Breast epithelium (tissue), 4 donors: Measurements from ENCODE around the gene TSR1. TPM values are rescaled to one million over a fixed set of nuclear protein-coding genes. Genes with fewer than 3 reads are reported as not detected.

Experiments used
- DNase-seq, 2 donors: peaks; one replicate each; pipeline ENCODE4 v3.0.0-alpha.2; 2019; ENCODE audit warnings: low spot score in 2 of 2
- H3K27ac ChIP-seq, 2 donors: fragments of 200-600 bp; sonication (generic) in 1 of 2; one replicate each; pipeline ENCODE4 v1.5.1; 2016 to 2019; ENCODE audit warnings: mild to moderate bottlenecking in 1 of 2
- H3K27me3 ChIP-seq, 2 donors: fragments of 200-600 bp; sonication (generic) in 1 of 2; one replicate each; pipeline versions ENCODE4 v1.5.1 to v1.6.0; 2017 to 2019; ENCODE audit warnings: control low read depth in 1 of 2, mild to moderate bottlenecking in 1 of 2
- H3K36me3 ChIP-seq: fragments of 200-600 bp; one replicate; pipeline ENCODE4 v1.5.1; 2019
- H3K4me1 ChIP-seq, 2 donors: fragments of 200-600 bp; sonication (generic); one replicate each; pipeline ENCODE4 v1.5.1; 2016 to 2019; ENCODE audit warnings: control low read depth in 1 of 2
- H3K4me3 ChIP-seq, 3 donors: fragments of 200-600 bp; sonication (generic); 1 replicate in 2 of 3; 2 replicates in 1 of 3; pipeline ENCODE4 v1.5.1; 2016 to 2019; ENCODE audit warnings: mild to moderate bottlenecking in 3 of 3, moderate library complexity in 2 of 3
- H3K9me3 ChIP-seq, 2 donors: fragments of 200-600 bp; sonication (generic) in 1 of 2; one replicate each; pipeline ENCODE4 v1.5.1; 2016 to 2019; ENCODE audit warnings: control low read depth in 1 of 2
- POLR2A ChIP-seq: fragments of 450-650 bp; IDR thresholded peaks from one replicate; pipeline ENCODE4 v1.6.1; 2016; ENCODE audit warnings: antibody characterized with exemption, mild to moderate bottlenecking, moderate library complexity
- POLR2AphosphoS5 ChIP-seq, 3 donors: sonication (generic); formaldehyde crosslinking; IDR thresholded peaks; one replicate each; pipeline ENCODE4 v1.6.1; 2017; ENCODE audit warnings: antibody characterized with exemption in 3 of 3
- intact Hi-C: fragments of 100-400 bp; cut with DNase I; formaldehyde crosslinking; loops from one replicate; pipeline ENCODE4 v1.15.1; 2023; ENCODE audit warnings: low total_unique reads
- total RNA-seq, 3 donors: library from RNA; depleted of rRNA; stranded (reverse); fragments of >200 nt; gene quantifications; one replicate each; pipeline ENCODE4 v1.1.0, GENCODE V29; 2016
- TF ChIP-seq, protein P1 (sequence below), 3 donors: fragments of 450-650 bp; IDR thresholded peaks; one replicate each; pipeline ENCODE4 v1.5.1; 2016 to 2017; ENCODE audit warnings: antibody characterized with exemption in 3 of 3, mild to moderate bottlenecking in 3 of 3, moderate library complexity in 3 of 3

Gene TSR1
- total RNA-seq, 3 donors from 2014 or later = 28.8 to 43.6 (median 43.0) TPM

DNA sequence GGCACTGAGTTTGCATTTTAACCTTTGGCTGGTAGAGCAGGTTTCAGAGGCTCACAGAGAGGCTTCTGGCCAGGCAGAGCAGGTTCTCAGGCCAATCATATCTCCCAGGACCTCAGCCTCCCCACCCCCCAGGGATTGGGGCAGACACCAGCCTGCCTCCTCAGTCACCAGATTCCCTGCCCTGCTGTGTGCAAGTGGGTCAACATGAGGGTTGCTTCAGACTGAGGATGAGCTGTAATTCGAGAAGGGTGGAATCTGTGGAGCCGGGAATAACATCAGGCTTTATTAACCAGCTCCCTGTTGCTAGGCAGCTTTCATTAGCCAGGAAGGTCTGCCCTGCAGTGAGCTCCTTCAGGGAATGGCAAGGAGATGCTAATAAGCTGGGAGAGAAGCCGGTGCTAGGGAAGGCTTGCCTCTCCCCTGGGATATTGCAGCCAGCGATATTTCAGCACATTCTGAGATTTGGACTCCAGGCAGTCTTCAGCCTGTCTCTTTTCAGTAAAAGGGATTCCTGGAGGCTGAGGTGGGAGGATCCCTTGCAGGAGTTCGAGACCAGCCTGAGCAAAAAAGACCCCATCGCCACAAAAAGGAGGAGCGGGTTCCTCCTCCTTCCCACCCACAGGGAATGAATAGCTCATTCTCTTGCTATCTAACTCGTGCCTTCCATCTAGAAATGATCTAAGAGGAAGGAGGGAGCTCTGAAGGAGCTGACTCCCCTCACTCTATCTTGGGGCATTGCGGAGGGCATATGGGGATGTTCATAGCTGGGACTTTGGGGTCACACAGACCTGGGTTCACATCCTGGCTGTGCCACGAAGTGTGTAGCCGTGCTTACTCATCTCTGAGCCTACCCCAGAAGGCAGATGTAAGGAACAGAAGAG is 11.8 kb upstream of the TSR1 start:
- H3K9me3 ChIP-seq = no peaks in the 10 kb centered on the region
- TF ChIP-seq POLR2A (no peak), POLR2AphosphoS5 (IDR thresholded peaks at IDR 0.05) (peak in 2 of 3 donors; percentile 16 to 25)
- TF ChIP-seq, protein P1, sequence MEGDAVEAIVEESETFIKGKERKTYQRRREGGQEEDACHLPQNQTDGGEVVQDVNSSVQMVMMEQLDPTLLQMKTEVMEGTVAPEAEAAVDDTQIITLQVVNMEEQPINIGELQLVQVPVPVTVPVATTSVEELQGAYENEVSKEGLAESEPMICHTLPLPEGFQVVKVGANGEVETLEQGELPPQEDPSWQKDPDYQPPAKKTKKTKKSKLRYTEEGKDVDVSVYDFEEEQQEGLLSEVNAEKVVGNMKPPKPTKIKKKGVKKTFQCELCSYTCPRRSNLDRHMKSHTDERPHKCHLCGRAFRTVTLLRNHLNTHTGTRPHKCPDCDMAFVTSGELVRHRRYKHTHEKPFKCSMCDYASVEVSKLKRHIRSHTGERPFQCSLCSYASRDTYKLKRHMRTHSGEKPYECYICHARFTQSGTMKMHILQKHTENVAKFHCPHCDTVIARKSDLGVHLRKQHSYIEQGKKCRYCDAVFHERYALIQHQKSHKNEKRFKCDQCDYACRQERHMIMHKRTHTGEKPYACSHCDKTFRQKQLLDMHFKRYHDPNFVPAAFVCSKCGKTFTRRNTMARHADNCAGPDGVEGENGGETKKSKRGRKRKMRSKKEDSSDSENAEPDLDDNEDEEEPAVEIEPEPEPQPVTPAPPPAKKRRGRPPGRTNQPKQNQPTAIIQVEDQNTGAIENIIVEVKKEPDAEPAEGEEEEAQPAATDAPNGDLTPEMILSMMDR (IDR thresholded peaks at IDR 0.05) = no peak
- intact Hi-C loops = no loop called here
- H3K36me3 ChIP-seq = no peaks in the 10 kb centered on the region
- peak overlapping the region; percentile 77 to 79 for H3K27ac ChIP-seq
- peak; percentile 83 to 85 for DNase-seq
- no peak overlapping the region for H3K4me3 ChIP-seq
- H3K4me1 ChIP-seq = no peaks in the 10 kb centered on the region
- no peaks in the 10 kb centered on the region for H3K27me3 ChIP-seq

DNA sequence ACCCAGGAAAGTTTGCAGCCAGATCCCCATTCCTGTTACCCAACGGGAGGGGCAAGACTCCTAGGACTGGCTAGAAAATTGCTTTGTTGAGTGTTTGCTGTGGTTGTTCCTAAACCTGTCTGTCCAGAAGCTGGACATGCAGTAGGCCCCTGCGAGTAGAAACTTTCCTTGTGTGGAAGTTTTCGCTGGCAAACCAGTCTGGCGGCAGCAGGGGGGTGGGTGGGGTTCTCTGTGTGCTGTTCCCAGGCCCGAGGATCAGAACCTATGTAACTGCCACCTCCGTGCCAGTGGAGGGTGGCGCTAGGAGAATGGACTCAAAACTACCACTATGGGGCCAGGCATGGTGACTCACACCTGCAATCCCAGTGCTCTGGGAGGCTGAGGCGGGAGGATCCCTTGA is 10.2 kb upstream of the TSR1 start:
- DNase-seq = peak; percentile 51 to 71
- H3K9me3 ChIP-seq = no peaks in the 10 kb centered on the region
- H3K27ac ChIP-seq = peak overlapping the region; percentile 79 to 83
- intact Hi-C loops = no loop called here
- no peak overlapping the region for H3K4me3 ChIP-seq
- TF ChIP-seq POLR2AphosphoS5 (IDR thresholded peaks at IDR 0.05) (no peak), POLR2A (no peak)
- TF ChIP-seq, protein P1 (IDR thresholded peaks at IDR 0.05) = no peak
- no peaks in the 10 kb centered on the region for H3K27me3 ChIP-seq
- H3K4me1 ChIP-seq = no peaks in the 10 kb centered on the region
- no peaks in the 10 kb centered on the region for H3K36me3 ChIP-seq

GRCh38 chr17:2344528-2344927 is 8.3 kb upstream of the TSR1 start:
- H3K27ac ChIP-seq = peak overlapping the region; percentile 10 to 60
- no peaks in the 10 kb centered on the region for H3K9me3 ChIP-seq
- no peak for DNase-seq
- no peaks in the 10 kb centered on the region for H3K36me3 ChIP-seq
- intact Hi-C loops = no loop called here
- TF ChIP-seq, protein P1 (IDR thresholded peaks at IDR 0.05) = no peak
- no peak for TF ChIP-seq POLR2AphosphoS5 (IDR thresholded peaks at IDR 0.05)
- TF ChIP-seq POLR2A = no peak
- no peaks in the 10 kb centered on the region for H3K27me3 ChIP-seq
- H3K4me1 ChIP-seq = no peaks in the 10 kb centered on the region
- H3K4me3 ChIP-seq = no peak overlapping the region

GRCh38 chr17:2343421-2343820 is 7.2 kb upstream of the TSR1 start:
- peaks cover 0 to under 1% of the 10 kb centered on the region in 2 donors for H3K4me1 ChIP-seq
- no peaks in the 10 kb centered on the region for H3K27me3 ChIP-seq
- intact Hi-C loops = no loop called here
- peak overlapping the region in 1 of 2 donors; percentile 60 for H3K27ac ChIP-seq
- H3K9me3 ChIP-seq = no peaks in the 10 kb centered on the region
- no peak for DNase-seq
- no peak for TF ChIP-seq POLR2A
- TF ChIP-seq POLR2AphosphoS5 (IDR thresholded peaks at IDR 0.05) = no peak
- TF ChIP-seq, protein P1 (IDR thresholded peaks at IDR 0.05) = no peak
- no peaks in the 10 kb centered on the region for H3K36me3 ChIP-seq
- H3K4me3 ChIP-seq = no peak overlapping the region

DNA sequence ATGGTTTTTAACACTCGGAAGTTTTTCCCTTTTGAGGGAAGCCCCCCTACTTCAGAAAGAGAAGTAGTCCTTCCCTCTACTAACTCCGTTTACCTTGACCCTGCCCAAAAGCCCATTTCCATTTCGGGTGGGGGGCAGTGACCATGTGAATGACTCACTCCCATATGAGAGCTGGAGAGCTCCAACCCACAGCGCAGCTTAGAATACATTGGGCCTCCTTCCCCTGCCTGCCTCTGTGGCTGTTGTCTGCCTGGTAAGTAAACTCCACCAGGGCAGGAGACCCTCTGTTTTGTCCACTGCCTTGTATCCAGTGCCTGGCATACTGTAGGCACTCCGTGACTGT is 2.0 kb upstream of the TSR1 start:
- no peaks in the 10 kb centered on the region for H3K9me3 ChIP-seq
- intact Hi-C loops = no loop called here
- H3K27me3 ChIP-seq = no peaks in the 10 kb centered on the region
- DNase-seq = no peak
- peak overlapping the region; percentile 94 to 99 (median 97) for H3K4me3 ChIP-seq
- peak overlapping the region; percentile 93 to 96 for H3K27ac ChIP-seq
- H3K36me3 ChIP-seq = no peaks in the 10 kb centered on the region
- TF ChIP-seq POLR2AphosphoS5 (IDR thresholded peaks at IDR 0.05) (no peak), POLR2A (no peak)
- TF ChIP-seq, protein P1 (IDR thresholded peaks at IDR 0.05) = no peak
- H3K4me1 ChIP-seq = peaks cover 4 to 8% of the 10 kb centered on the region in 2 donors
